CD14-positive monocyte (primary cell): ENCODE measurements around the gene TTLL11. TPM values are rescaled to one million over a fixed set of nuclear protein-coding genes. Genes with fewer than 3 reads are reported as not detected.

Source experiments
- DNase-seq, 3 donors: peaks; one replicate each; pipeline ENCODE4 v3.0.0-alpha.2; 2011 to 2022
- H2AFZ ChIP-seq: 2 replicates; pipeline ENCODE4 v1.6.0; 2012; ENCODE audit warnings: mild to moderate bottlenecking, low read depth, low read length, inconsistent platforms; ENCODE audit not compliant: insufficient read depth, poor library complexity, severe bottlenecking
- H3K27ac ChIP-seq, 2 donors: 1 replicate in 1 of 2; 2 replicates in 1 of 2; pipeline ENCODE4 v1.5.1; 2012 to 2013; ENCODE audit warnings: low read length in 2 of 2, control low read depth in 1 of 2, inconsistent platforms in 1 of 2, low read depth in 1 of 2, mild to moderate bottlenecking in 1 of 2
- H3K27me3 ChIP-seq, 2 donors: one replicate each; pipeline versions ENCODE4 v1.6.0 to v1.6.1; 2011 to 2013; ENCODE audit warnings: low read length in 2 of 2; ENCODE audit not compliant: control insufficient read depth in 2 of 2, insufficient read depth in 2 of 2
- H3K36me3 ChIP-seq, 2 donors: replicated peaks in 1 of 2; 1 replicate in 1 of 2; 2 replicates in 1 of 2; pipeline versions ENCODE4 v1.5.1 to v1.6.1; 2012 to 2013; ENCODE audit warnings: low read length in 2 of 2, control low read depth in 1 of 2, inconsistent platforms in 1 of 2, mild to moderate bottlenecking in 1 of 2; ENCODE audit not compliant: insufficient read depth in 2 of 2, control insufficient read depth in 1 of 2
- H3K4me1 ChIP-seq, 2 donors: 1 replicate in 1 of 2; 2 replicates in 1 of 2; pipeline versions ENCODE4 v1.5.1 to v1.6.1; 2012 to 2013; ENCODE audit warnings: low read length in 2 of 2, control low read depth in 1 of 2, inconsistent platforms in 1 of 2, mild to moderate bottlenecking in 1 of 2, moderate library complexity in 1 of 2; ENCODE audit not compliant: insufficient read depth in 2 of 2, control insufficient read depth in 1 of 2
- H3K4me2 ChIP-seq: replicated peaks from 2 replicates; pipeline ENCODE3; 2012; ENCODE audit warnings: low read length, moderate library complexity, mild to moderate bottlenecking; ENCODE audit not compliant: poor library complexity, severe bottlenecking; ENCODE audit errors: extremely low read depth
- H3K4me3 ChIP-seq, 3 experiments: fragments of 200-600 bp in 1 of 3; sonication (generic) in 1 of 3; replicated peaks in 1 of 3; 1 replicate in 2 of 3; 2 replicates in 1 of 3; pipeline ENCODE4 v1.5.1; 2011 to 2013; ENCODE audit warnings: low read length in 3 of 3, mild to moderate bottlenecking in 3 of 3, control low read depth in 2 of 3, low read depth in 2 of 3, inconsistent platforms in 1 of 3, moderate library complexity in 1 of 3
- H3K79me2 ChIP-seq: 2 replicates; pipeline ENCODE4 v1.6.0; 2012; ENCODE audit warnings: mild to moderate bottlenecking, control low read depth, inconsistent platforms, low read length, moderate library complexity; ENCODE audit not compliant: insufficient read depth
- H3K9ac ChIP-seq: 2 replicates; pipeline ENCODE4 v1.6.0; 2017; ENCODE audit warnings: low read length, mild to moderate bottlenecking; ENCODE audit not compliant: insufficient read depth, poor library complexity, severe bottlenecking
- H3K9me3 ChIP-seq, 2 donors: replicated peaks in 1 of 2; 1 replicate in 1 of 2; 2 replicates in 1 of 2; pipeline versions ENCODE4 v1.5.1 to v1.6.1; 2012 to 2013; ENCODE audit warnings: low read length in 2 of 2, control low read depth in 1 of 2; ENCODE audit not compliant: control insufficient read depth in 1 of 2, insufficient read depth in 1 of 2
- H4K20me1 ChIP-seq: 2 replicates; pipeline ENCODE4 v1.6.0; 2012; ENCODE audit warnings: mild to moderate bottlenecking, low read length, control low read depth, moderate library complexity; ENCODE audit not compliant: insufficient read depth
- H3K27ac Mint-ChIP-seq, 7 donors: one replicate each; pipeline ENCODE4 v1.8.0; 2020; ENCODE audit warnings: mild to moderate bottlenecking in 7 of 7, mixed read lengths in 7 of 7, moderate library complexity in 6 of 7, inconsistent platforms in 2 of 7
- H3K27me3 Mint-ChIP-seq, 3 donors: one replicate each; pipeline ENCODE4 v1.8.0; 2021 to 2022; ENCODE audit warnings: low read depth in 3 of 3, mild to moderate bottlenecking in 3 of 3, mixed read lengths in 3 of 3, moderate library complexity in 3 of 3, inconsistent platforms in 1 of 3
- H3K36me3 Mint-ChIP-seq, 2 donors: one replicate each; pipeline ENCODE4 v1.8.0; 2020; ENCODE audit warnings: mixed read lengths in 2 of 2, inconsistent platforms in 1 of 2, mild to moderate bottlenecking in 1 of 2
- H3K4me1 Mint-ChIP-seq: one replicate; pipeline ENCODE4 v1.8.0; 2020; ENCODE audit warnings: mild to moderate bottlenecking, mixed read lengths
- H3K4me3 Mint-ChIP-seq, 2 donors: one replicate each; pipeline ENCODE4 v1.8.0; 2020; ENCODE audit warnings: mild to moderate bottlenecking in 2 of 2, mixed read lengths in 2 of 2, moderate library complexity in 1 of 2
- H3K9me3 Mint-ChIP-seq, 7 donors: one replicate each; pipeline ENCODE4 v1.8.0; 2020 to 2022; ENCODE audit warnings: mixed read lengths in 7 of 7, mild to moderate bottlenecking in 6 of 7, moderate library complexity in 6 of 7, inconsistent platforms in 2 of 7
- WGBS: methylation state at CpG from one replicate; pipeline ENCODE4 v1.1.5; 2013; ENCODE audit warnings: missing lambda C conversion rate; ENCODE audit not compliant: insufficient coverage; 5-methylcytosine and 5-hydroxymethylcytosine counted together
- intact Hi-C, 2 donors: fragments of 100-400 bp; cut with micrococcal nuclease; formaldehyde crosslinking; loops; one replicate each; pipeline versions ENCODE4 v1.15.0 to v1.15.1; 2023
- polyA plus RNA-seq, 3 donors: library from polyadenylated mRNA; depleted of rRNA in 1 of 3; unstranded in 2 of 3; stranded (reverse) in 1 of 3; fragments of 300-500 nt in 2 of 3; fragments of >200 nt in 1 of 3; fragmentation: Illumina TruSeq in 2 of 3; gene quantifications; 1 replicate in 2 of 3; 2 replicates in 1 of 3; pipeline ENCODE4 v1.2.3, GENCODE V29; 2012 to 2021
- TF ChIP-seq, protein P1 (sequence below): fragments of 200-600 bp; IDR thresholded peaks from one replicate; pipeline ENCODE4 v1.8.0; 2022; ENCODE audit warnings: antibody characterized with exemption, mild to moderate bottlenecking

Gene TTLL11
- polyA plus RNA-seq, 3 donors: 2.9 to 3.5 (median 3.1) TPM

- DNase-seq: no peak
- 94% methylated on average over 8 of the region's 10 CpGs for WGBS
- Mint-ChIP-seq H3K4me1 (no peaks in the 10 kb centered on the region), H3K9me3 (peaks cover 2 to 12% (median 6%) of the 10 kb centered on the region in 7 donors), H3K36me3 (no peaks in the 10 kb centered on the region), H3K4me3 (no peak overlapping the region), H3K27me3 (peaks cover 1 to 8% (median 6%) of the 10 kb centered on the region in 3 donors), H3K27ac (no peak overlapping the region)
- TF ChIP-seq, protein P1, sequence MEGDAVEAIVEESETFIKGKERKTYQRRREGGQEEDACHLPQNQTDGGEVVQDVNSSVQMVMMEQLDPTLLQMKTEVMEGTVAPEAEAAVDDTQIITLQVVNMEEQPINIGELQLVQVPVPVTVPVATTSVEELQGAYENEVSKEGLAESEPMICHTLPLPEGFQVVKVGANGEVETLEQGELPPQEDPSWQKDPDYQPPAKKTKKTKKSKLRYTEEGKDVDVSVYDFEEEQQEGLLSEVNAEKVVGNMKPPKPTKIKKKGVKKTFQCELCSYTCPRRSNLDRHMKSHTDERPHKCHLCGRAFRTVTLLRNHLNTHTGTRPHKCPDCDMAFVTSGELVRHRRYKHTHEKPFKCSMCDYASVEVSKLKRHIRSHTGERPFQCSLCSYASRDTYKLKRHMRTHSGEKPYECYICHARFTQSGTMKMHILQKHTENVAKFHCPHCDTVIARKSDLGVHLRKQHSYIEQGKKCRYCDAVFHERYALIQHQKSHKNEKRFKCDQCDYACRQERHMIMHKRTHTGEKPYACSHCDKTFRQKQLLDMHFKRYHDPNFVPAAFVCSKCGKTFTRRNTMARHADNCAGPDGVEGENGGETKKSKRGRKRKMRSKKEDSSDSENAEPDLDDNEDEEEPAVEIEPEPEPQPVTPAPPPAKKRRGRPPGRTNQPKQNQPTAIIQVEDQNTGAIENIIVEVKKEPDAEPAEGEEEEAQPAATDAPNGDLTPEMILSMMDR: no peak
- H3K4me1 ChIP-seq: no peaks in the 10 kb centered on the region
- no peak overlapping the region for H3K4me2 ChIP-seq
- intact Hi-C loops: no loop called here
- H3K4me3 ChIP-seq: no peak overlapping the region
- no peaks in the 10 kb centered on the region for H3K36me3 ChIP-seq
- H3K27me3 ChIP-seq: peaks cover 2% of the 10 kb centered on the region in 2 donors
- H3K27ac ChIP-seq: no peak overlapping the region
- H3K79me2 ChIP-seq: no peaks in the 10 kb centered on the region
- H3K9me3 ChIP-seq: no peaks in the 10 kb centered on the region
- H3K9ac ChIP-seq: no peak overlapping the region
- no peaks in the 10 kb centered on the region for H4K20me1 ChIP-seq
- H2AFZ ChIP-seq: no peak overlapping the region
Observed at GRCh38 chr9:121800376-121800775, 292.7 kb downstream of the TTLL11 start.

DNA sequence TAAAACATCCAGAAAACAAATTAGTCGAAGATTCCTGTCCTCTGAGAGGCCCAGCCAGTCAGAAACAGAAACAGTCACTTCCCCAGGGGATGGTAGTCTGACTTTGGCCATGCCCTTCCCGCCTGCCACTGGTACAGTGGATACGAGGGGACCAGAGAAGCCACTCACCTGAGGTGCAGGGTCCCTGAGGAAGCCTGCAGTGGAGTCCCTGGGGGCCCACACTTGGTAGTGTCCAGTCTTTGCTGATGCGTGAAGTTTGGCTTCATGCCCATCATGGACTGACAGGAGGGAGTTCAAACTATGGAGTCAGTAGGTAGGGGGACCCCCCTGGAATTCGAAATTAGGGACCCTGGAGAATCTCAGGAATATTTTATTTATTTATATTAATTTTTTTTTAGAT is 294.2 kb downstream of the TTLL11 start:
- TF ChIP-seq, protein P1: no peak
- intact Hi-C loops: no loop called here
- no peak overlapping the region for H2AFZ ChIP-seq
- H3K27ac ChIP-seq: no peak overlapping the region
- 90% methylated on average over 3 of the region's 5 CpGs for WGBS
- H4K20me1 ChIP-seq: no peaks in the 10 kb centered on the region
- no peaks in the 10 kb centered on the region for H3K4me1 ChIP-seq
- no peak overlapping the region for H3K9ac ChIP-seq
- H3K9me3 ChIP-seq: no peaks in the 10 kb centered on the region
- Mint-ChIP-seq H3K27ac (no peak overlapping the region), H3K36me3 (no peaks in the 10 kb centered on the region), H3K27me3 (peaks cover 1 to 6% (median 6%) of the 10 kb centered on the region in 3 donors), H3K4me3 (no peak overlapping the region), H3K4me1 (no peaks in the 10 kb centered on the region), H3K9me3 (peaks cover 0 to 6% (median under 1%) of the 10 kb centered on the region in 7 donors)
- no peaks in the 10 kb centered on the region for H3K79me2 ChIP-seq
- H3K36me3 ChIP-seq: no peaks in the 10 kb centered on the region
- peaks cover 2% of the 10 kb centered on the region in 2 donors for H3K27me3 ChIP-seq
- H3K4me3 ChIP-seq: no peak overlapping the region
- DNase-seq: no peak
- H3K4me2 ChIP-seq: no peak overlapping the region
